GM12878 (cell line): Measurements from ENCODE around the gene MAZ. TPM values are rescaled to one million over a fixed set of nuclear protein-coding genes. Genes with fewer than 3 reads are reported as not detected.
A peak's percentile ranks its signal among the peaks of the same experiment; 100 is the strongest.

Experiments used
- ASH2L ChIP-seq: fragments of 300-600, 200-600 bp; sonication (generic); IDR thresholded peaks from 2 replicates; pipeline ENCODE4 v1.6.1; 2017; ENCODE audit warnings: low read depth, mild to moderate bottlenecking, borderline replicate concordance
- ATF7 ChIP-seq: fragments of 450-650 bp; IDR thresholded peaks from 2 replicates; pipeline ENCODE4 v1.6.1; 2016; ENCODE audit warnings: low read depth, mild to moderate bottlenecking
- BMI1 ChIP-seq: fragments of 450-650 bp; IDR thresholded peaks from 2 replicates; pipeline ENCODE4 v1.6.1; 2016; ENCODE audit warnings: mild to moderate bottlenecking, moderate library complexity, borderline replicate concordance
- CEBPB ChIP-seq, 2 experiments: fragments of 150-350 bp in 1 of 2; IDR thresholded peaks; 2 replicates each; pipeline ENCODE4 v1.6.1; 2012 to 2014; ENCODE audit warnings: low read depth in 2 of 2, low read length in 2 of 2, borderline replicate concordance in 1 of 2, inconsistent platforms in 1 of 2
- CHD4 ChIP-seq: fragments of 200-600 bp; sonication (generic); IDR thresholded peaks from 2 replicates; pipeline ENCODE4 v1.6.1; 2016; ENCODE audit warnings: mild to moderate bottlenecking
- CREB1 ChIP-seq: IDR thresholded peaks from 2 replicates; pipeline ENCODE4 v1.6.1; 2012; ENCODE audit warnings: low read depth, mild to moderate bottlenecking, inconsistent platforms
- DPF2 ChIP-seq: fragments of 450-650 bp; IDR thresholded peaks from 2 replicates; pipeline ENCODE4 v1.6.1; 2017; ENCODE audit warnings: mild to moderate bottlenecking
- E2F8 ChIP-seq: fragments of 450-650 bp; IDR thresholded peaks from 2 replicates; pipeline ENCODE4 v1.6.1; 2018; ENCODE audit warnings: mild to moderate bottlenecking, low read depth, moderate library complexity; ENCODE audit not compliant: partially characterized antibody
- ESRRA ChIP-seq: IDR thresholded peaks from 2 replicates; pipeline ENCODE4 v1.6.1; 2012; ENCODE audit warnings: mild to moderate bottlenecking, low read length, improper control_type of control experiment
- FOXM1 ChIP-seq: IDR thresholded peaks from 2 replicates; pipeline ENCODE4 v1.6.1; 2012; ENCODE audit warnings: low read depth, mild to moderate bottlenecking, inconsistent platforms, low read length, moderate library complexity
- HCFC1 ChIP-seq: fragments of 150-350 bp; IDR thresholded peaks from 2 replicates; pipeline ENCODE4 v1.6.1; 2014; ENCODE audit warnings: low read length
- KDM1A ChIP-seq: fragments of 200-600 bp; sonication (generic); IDR thresholded peaks from 2 replicates; pipeline ENCODE4 v1.6.1; 2016; ENCODE audit warnings: borderline replicate concordance
- NR2C2 ChIP-seq: IDR thresholded peaks from 2 replicates; pipeline ENCODE4 v1.6.1; 2011; ENCODE audit warnings: borderline replicate concordance, low read depth; ENCODE audit not compliant: control insufficient read depth, insufficient read length
- PAX8 ChIP-seq: fragments of 450-650 bp; IDR thresholded peaks from 2 replicates; pipeline ENCODE4 v1.6.1; 2017; ENCODE audit warnings: mild to moderate bottlenecking, moderate library complexity
- RAD51 ChIP-seq: fragments of 450-650 bp; IDR thresholded peaks from 2 replicates; pipeline ENCODE4 v1.6.1; 2016; ENCODE audit warnings: moderate library complexity, mild to moderate bottlenecking, inconsistent platforms
- SREBF2 ChIP-seq: IDR thresholded peaks from 2 replicates; pipeline ENCODE4 v1.6.1; 2012; ENCODE audit warnings: mild to moderate bottlenecking, low read length
- SUPT20H ChIP-seq: IDR thresholded peaks from 2 replicates; pipeline ENCODE4 v1.6.1; 2011; ENCODE audit warnings: low read depth, mild to moderate bottlenecking, low read length, moderate library complexity, borderline replicate concordance; ENCODE audit not compliant: control insufficient read depth
- SUZ12 ChIP-seq: fragments of 200-600 bp; sonication (generic); IDR thresholded peaks from one replicate; pipeline ENCODE4 v1.6.1; 2018; ENCODE audit warnings: antibody characterized with exemption, mild to moderate bottlenecking; ENCODE audit not compliant: unreplicated experiment
- TARDBP ChIP-seq: IDR thresholded peaks from 2 replicates; pipeline ENCODE4 v1.6.1; 2016; ENCODE audit warnings: borderline replicate concordance
- TBL1XR1 ChIP-seq: IDR thresholded peaks from 2 replicates; pipeline ENCODE4 v1.6.1; 2012; ENCODE audit warnings: low read depth, low read length, improper control_type of control experiment
- ZZZ3 ChIP-seq: IDR thresholded peaks from 2 replicates; pipeline ENCODE4 v1.6.1; 2011; ENCODE audit warnings: low read depth; ENCODE audit not compliant: control insufficient read depth, insufficient read length
- polyA plus RNA-seq, 11 experiments: library from polyadenylated mRNA; depleted of rRNA in 4 of 11; unstranded in 6 of 11; stranded (reverse) in 5 of 11; fragments of >200 nt; fragmentation: Nextera tagmentation in 4 of 11; fragmentation: Illumina TruSeq in 1 of 11; extraction: Ambion mirVana in 4 of 11; extraction: Trizol in 1 of 11; gene quantifications; 1 replicate in 1 of 11; 2 replicates in 10 of 11; pipeline versions ENCODE4 v1.2.1 to v1.2.3, GENCODE V29; 2011 to 2016; ENCODE audit warnings: inconsistent platforms in 2 of 11, missing spikeins in 2 of 11, low read depth in 1 of 11
- total RNA-seq, 4 experiments: library from RNA; depleted of rRNA in 3 of 4; stranded (reverse); fragments of >200 nt in 3 of 4; fragmentation: Illumina TruSeq in 1 of 4; extraction: Trizol in 1 of 4; gene quantifications; 2 replicates each; pipeline versions ENCODE4 v1.2.1 to v1.2.3, GENCODE V29; 2013 to 2021
- TF ChIP-seq, protein P1 (sequence below): IDR thresholded peaks from 2 replicates; pipeline ENCODE4 v1.6.1; 2011; ENCODE audit warnings: low read depth, mild to moderate bottlenecking, low read length, moderate library complexity, borderline replicate concordance; ENCODE audit errors: extremely low read depth
- TF ChIP-seq, protein P2 (sequence below): fragments of 450-650 bp; IDR thresholded peaks from 2 replicates; pipeline ENCODE4 v1.6.1; 2017; ENCODE audit warnings: mild to moderate bottlenecking, low read depth, inconsistent platforms; ENCODE audit not compliant: poor library complexity, severe bottlenecking
- TF ChIP-seq, protein P3 (sequence below): fragments of 450-650 bp; IDR thresholded peaks from 2 replicates; pipeline ENCODE4 v1.6.1; 2017; ENCODE audit warnings: low read depth, mild to moderate bottlenecking, moderate library complexity

MAZ gene
- total and polyA plus RNA-seq, 10 of the 15 experiments (the other 5 are each of a cell fraction or from before 2014, with no cell fraction given), result 23.9 to 309 (median 116) TPM

- TF ChIP-seq DPF2, result peak; percentile 68; the same call in 1 of the 2 replicates
- TF ChIP-seq SUZ12, result no peak
- no peak for TF ChIP-seq CHD4
- TF ChIP-seq FOXM1, result no peak
- no peak for TF ChIP-seq BMI1
- TF ChIP-seq HCFC1, result no peak
- TF ChIP-seq E2F8, result no peak
- TF ChIP-seq ESRRA, result no peak
- TF ChIP-seq, protein P1, sequence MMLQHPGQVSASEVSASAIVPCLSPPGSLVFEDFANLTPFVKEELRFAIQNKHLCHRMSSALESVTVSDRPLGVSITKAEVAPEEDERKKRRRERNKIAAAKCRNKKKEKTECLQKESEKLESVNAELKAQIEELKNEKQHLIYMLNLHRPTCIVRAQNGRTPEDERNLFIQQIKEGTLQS, result no peak
- TF ChIP-seq TARDBP, result no peak
- TF ChIP-seq, protein P2, sequence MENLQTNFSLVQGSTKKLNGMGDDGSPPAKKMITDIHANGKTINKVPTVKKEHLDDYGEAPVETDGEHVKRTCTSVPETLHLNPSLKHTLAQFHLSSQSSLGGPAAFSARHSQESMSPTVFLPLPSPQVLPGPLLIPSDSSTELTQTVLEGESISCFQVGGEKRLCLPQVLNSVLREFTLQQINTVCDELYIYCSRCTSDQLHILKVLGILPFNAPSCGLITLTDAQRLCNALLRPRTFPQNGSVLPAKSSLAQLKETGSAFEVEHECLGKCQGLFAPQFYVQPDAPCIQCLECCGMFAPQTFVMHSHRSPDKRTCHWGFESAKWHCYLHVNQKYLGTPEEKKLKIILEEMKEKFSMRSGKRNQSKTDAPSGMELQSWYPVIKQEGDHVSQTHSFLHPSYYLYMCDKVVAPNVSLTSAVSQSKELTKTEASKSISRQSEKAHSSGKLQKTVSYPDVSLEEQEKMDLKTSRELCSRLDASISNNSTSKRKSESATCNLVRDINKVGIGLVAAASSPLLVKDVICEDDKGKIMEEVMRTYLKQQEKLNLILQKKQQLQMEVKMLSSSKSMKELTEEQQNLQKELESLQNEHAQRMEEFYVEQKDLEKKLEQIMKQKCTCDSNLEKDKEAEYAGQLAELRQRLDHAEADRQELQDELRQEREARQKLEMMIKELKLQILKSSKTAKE, result no peak
- no peak for TF ChIP-seq CEBPB (IDR thresholded peaks at IDR 0.05; ENCODE audit: borderline replicate concordance in 1 of 2, low read depth in 2 of 2, low read length in 2 of 2)
- TF ChIP-seq ASH2L, result no peak
- TF ChIP-seq PAX8, result no peak
- TF ChIP-seq ZZZ3, result no peak
- TF ChIP-seq CREB1, result no peak
- peak; percentile 66 for TF ChIP-seq RAD51
- TF ChIP-seq, protein P3, sequence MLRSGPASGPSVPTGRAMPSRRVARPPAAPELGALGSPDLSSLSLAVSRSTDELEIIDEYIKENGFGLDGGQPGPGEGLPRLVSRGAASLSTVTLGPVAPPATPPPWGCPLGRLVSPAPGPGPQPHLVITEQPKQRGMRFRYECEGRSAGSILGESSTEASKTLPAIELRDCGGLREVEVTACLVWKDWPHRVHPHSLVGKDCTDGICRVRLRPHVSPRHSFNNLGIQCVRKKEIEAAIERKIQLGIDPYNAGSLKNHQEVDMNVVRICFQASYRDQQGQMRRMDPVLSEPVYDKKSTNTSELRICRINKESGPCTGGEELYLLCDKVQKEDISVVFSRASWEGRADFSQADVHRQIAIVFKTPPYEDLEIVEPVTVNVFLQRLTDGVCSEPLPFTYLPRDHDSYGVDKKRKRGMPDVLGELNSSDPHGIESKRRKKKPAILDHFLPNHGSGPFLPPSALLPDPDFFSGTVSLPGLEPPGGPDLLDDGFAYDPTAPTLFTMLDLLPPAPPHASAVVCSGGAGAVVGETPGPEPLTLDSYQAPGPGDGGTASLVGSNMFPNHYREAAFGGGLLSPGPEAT, result peak; percentile 65
- TF ChIP-seq ATF7, result no peak
- TF ChIP-seq KDM1A, result peak; percentile 48; the same call in 1 of the 2 replicates
- TF ChIP-seq SUPT20H, result no peak
- TF ChIP-seq SREBF2, result no peak
- TF ChIP-seq NR2C2, result no peak
- TF ChIP-seq TBL1XR1, result 0 out of 2 replicates have a peak, but pooled peaks have one; percentile 4
Observed at GRCh38 chr16:29807426-29808218, 1.3 kb downstream of the MAZ start (continued).
